ENCODE results near the gene C15orf39.

Gene C15orf39

DNA sequence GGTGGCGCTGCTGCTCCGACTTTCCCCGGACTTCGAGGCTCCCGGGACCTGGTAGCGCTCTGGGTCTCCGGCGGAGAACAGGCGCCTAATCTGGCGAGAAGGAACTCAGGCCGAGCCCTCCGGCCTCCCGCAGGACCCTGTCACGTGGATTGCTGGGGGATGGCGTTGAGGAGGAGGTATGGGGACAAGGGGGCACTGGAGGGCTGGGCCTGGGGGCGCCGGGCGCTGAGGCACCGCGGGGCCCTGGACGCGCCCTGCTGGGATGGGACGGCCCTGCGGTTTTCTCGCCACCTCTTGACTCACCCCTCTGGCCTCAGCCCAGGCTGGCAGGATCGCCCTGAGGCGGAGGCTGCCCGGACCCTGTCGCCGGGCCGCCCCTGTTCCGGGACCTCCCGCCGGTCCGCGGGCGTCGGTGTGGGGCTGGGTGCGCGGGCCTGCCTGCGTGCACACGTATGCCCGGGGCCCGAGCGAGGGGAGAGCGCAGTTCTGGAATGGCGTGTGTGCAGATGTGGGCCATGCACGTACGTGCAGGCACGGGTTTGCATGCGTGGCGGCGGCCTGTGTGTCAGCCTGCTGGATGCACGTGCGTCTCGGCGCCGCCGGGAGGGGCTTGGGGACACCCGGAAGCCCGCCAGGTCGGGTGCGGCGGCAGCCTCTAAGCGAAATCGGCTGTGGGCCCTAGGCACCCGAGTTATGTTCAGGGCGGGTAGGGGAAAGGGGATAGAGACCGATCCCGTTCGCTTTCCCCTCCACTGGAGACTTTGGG is 752 bp downstream of the C15orf39 start:
- Histone ChIP-seq H3K4me1 (ENCODE audit: control insufficient read depth, insufficient read depth, low read length) (peaks cover 21% of the 10 kb centered on the region), H3K36me3 (ENCODE audit: control insufficient read depth in 2 of 2, insufficient read depth in 1 of 2, low read length in 2 of 2) (peaks cover 5 to 23% of the 10 kb centered on the region in 2 experiments; a peak in 2 of 3 replicates), H3K27ac (ENCODE audit: extremely low read depth, low read depth, low read length) (peak overlapping the region; percentile 93), H3K9me3 (ENCODE audit: control insufficient read depth, insufficient read depth, low read depth, low read length) (no peaks in the 10 kb centered on the region), H3K4me3 (ENCODE audit: low read depth, low read length) (peak overlapping the region; percentile 85)
- POLR2A ChIA-PET = interaction anchor here (0.6 to 3.0 kb wide), 21 partner anchors 9 to 536 kb away, joined by 3 to 24 read pairs (median 7); partner anchors contain the start of genes COX5A and PPCDC
- CTCF ChIA-PET = interaction anchor here (0.7 to 4.7 kb wide), 16 partner anchors 10 to 207 kb away, joined by 3 to 114 read pairs (median 8); partner anchors contain the start of genes PPCDC and SCAMP5
- TF ChIP-seq KLF8 (tag by site-specific recombination; IDR thresholded peaks at IDR 0.05) = peak; percentile 78; the same call in 1 of the 2 replicates
- no peak; the same call in 1 of the 2 replicates for TF ChIP-seq ZNF837 (tag by site-specific recombination; IDR thresholded peaks at IDR 0.05)
- no peak for TF ChIP-seq ZNF560 (tag by site-specific recombination; IDR thresholded peaks at IDR 0.05; ENCODE audit: borderline replicate concordance)
- TF ChIP-seq ZIC2 (tag by site-specific recombination; IDR thresholded peaks at IDR 0.05) = peak; percentile 96
- no peak for TF ChIP-seq GLI2 (tag by site-specific recombination; IDR thresholded peaks at IDR 0.05; ENCODE audit: borderline replicate concordance, low read depth)
- no peak for TF ChIP-seq ZNF202 (tag by site-specific recombination; IDR thresholded peaks at IDR 0.05; ENCODE audit: borderline replicate concordance)
- no peak for TF ChIP-seq ZNF830 (tag by site-specific recombination; IDR thresholded peaks at IDR 0.05; ENCODE audit: low read depth)
- peak; percentile 26; the same call in 1 of the 2 replicates for TF ChIP-seq REPIN1 (tag by site-specific recombination; IDR thresholded peaks at IDR 0.05; ENCODE audit: low read depth)
- no peak for TF ChIP-seq FEZF1 (tag by site-specific recombination; IDR thresholded peaks at IDR 0.05)
- peak; percentile 86 for TF ChIP-seq SP7 (tag by site-specific recombination; IDR thresholded peaks at IDR 0.05)
- TF ChIP-seq ZNF433 (tag by site-specific recombination; IDR thresholded peaks at IDR 0.05; ENCODE audit: low read depth) = no peak
- TF ChIP-seq ZNF24 (tag by site-specific recombination; IDR thresholded peaks at IDR 0.05) = no peak
- TF ChIP-seq ZNF48 (tag by site-specific recombination; IDR thresholded peaks at IDR 0.05) = no peak
- no peak for TF ChIP-seq YY1 (tag by site-specific recombination; IDR thresholded peaks at IDR 0.05)
- TF ChIP-seq, protein P1, sequence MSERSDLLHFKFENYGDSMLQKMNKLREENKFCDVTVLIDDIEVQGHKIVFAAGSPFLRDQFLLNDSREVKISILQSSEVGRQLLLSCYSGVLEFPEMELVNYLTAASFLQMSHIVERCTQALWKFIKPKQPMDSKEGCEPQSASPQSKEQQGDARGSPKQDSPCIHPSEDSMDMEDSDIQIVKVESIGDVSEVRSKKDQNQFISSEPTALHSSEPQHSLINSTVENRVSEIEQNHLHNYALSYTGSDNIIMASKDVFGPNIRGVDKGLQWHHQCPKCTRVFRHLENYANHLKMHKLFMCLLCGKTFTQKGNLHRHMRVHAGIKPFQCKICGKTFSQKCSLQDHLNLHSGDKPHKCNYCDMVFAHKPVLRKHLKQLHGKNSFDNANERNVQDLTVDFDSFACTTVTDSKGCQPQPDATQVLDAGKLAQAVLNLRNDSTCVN (tag by site-specific recombination; optimal IDR thresholded peaks at IDR 0.05) = peak; percentile 99
- TF ChIP-seq ZNF140 (tag by site-specific recombination; IDR thresholded peaks at IDR 0.05) = no peak
- TF ChIP-seq ZBTB8A (tag by site-specific recombination; IDR thresholded peaks at IDR 0.05) = peak; percentile 98
- no peak for TF ChIP-seq ZNF133 (tag by site-specific recombination; IDR thresholded peaks at IDR 0.05)
- 0 out of 2 replicates have a peak, but pooled peaks have one; percentile 50 for TF ChIP-seq ZNF121 (tag by site-specific recombination; IDR thresholded peaks at IDR 0.05)
- no peak for TF ChIP-seq ZNF221 (tag by site-specific recombination; IDR thresholded peaks at IDR 0.05; ENCODE audit: borderline replicate concordance)
- peak; percentile 63; the same call in 1 of the 2 replicates for TF ChIP-seq ZNF423 (tag by site-specific recombination; IDR thresholded peaks at IDR 0.05)
- no peak for TF ChIP-seq ZNF529 (tag by site-specific recombination; IDR thresholded peaks at IDR 0.05; ENCODE audit: insufficient replicate concordance)
- no peak for TF ChIP-seq ZNF214 (tag by site-specific recombination; IDR thresholded peaks at IDR 0.05; ENCODE audit: borderline replicate concordance)
- TF ChIP-seq, protein P2, sequence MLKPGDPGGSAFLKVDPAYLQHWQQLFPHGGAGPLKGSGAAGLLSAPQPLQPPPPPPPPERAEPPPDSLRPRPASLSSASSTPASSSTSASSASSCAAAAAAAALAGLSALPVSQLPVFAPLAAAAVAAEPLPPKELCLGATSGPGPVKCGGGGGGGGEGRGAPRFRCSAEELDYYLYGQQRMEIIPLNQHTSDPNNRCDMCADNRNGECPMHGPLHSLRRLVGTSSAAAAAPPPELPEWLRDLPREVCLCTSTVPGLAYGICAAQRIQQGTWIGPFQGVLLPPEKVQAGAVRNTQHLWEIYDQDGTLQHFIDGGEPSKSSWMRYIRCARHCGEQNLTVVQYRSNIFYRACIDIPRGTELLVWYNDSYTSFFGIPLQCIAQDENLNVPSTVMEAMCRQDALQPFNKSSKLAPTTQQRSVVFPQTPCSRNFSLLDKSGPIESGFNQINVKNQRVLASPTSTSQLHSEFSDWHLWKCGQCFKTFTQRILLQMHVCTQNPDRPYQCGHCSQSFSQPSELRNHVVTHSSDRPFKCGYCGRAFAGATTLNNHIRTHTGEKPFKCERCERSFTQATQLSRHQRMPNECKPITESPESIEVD (tag by site-specific recombination; IDR thresholded peaks at IDR 0.05) = no peak
- no peak; the same call in 1 of the 2 replicates for TF ChIP-seq SCRT2 (tag by site-specific recombination; IDR thresholded peaks at IDR 0.05)
- no peak for TF ChIP-seq ZNF157 (tag by site-specific recombination; IDR thresholded peaks at IDR 0.05)
- no peak for TF ChIP-seq ZNF155 (tag by site-specific recombination; IDR thresholded peaks at IDR 0.05)
- TF ChIP-seq OSR2 (tag by site-specific recombination; IDR thresholded peaks at IDR 0.05) = no peak
- no peak for TF ChIP-seq ZNF626 (tag by site-specific recombination; IDR thresholded peaks at IDR 0.05)
- peak; percentile 86; the same call in 1 of the 2 replicates for TF ChIP-seq ZFP37 (tag by site-specific recombination; IDR thresholded peaks at IDR 0.05)
- peak; percentile 97 for TF ChIP-seq ZBTB20 (tag by site-specific recombination; IDR thresholded peaks at IDR 0.05)
- no peak for TF ChIP-seq ZNF138 (tag by site-specific recombination; IDR thresholded peaks at IDR 0.05; ENCODE audit: borderline replicate concordance)
- TF ChIP-seq BCL11A (tag by site-specific recombination; IDR thresholded peaks at IDR 0.05; ENCODE audit: low read depth) = no peak
- TF ChIP-seq ZNF76 (tag by site-specific recombination; IDR thresholded peaks at IDR 0.05; ENCODE audit: borderline replicate concordance, low read depth) = no peak; the same call in 1 of the 2 replicates
- TF ChIP-seq ZEB2 (tag by site-specific recombination; IDR thresholded peaks at IDR 0.05) = peak; percentile 75
- TF ChIP-seq ZNF10 (tag by site-specific recombination; IDR thresholded peaks at IDR 0.05) = no peak

All from HEK293 (cell line).